Measurements from ENCODE around the gene RTN4IP1. TPM values are rescaled to one million over a fixed set of nuclear protein-coding genes. Genes with fewer than 3 reads are reported as not detected.

RTN4IP1 gene
- total RNA-seq, 2 donors from 2014 or later: 4.5 to 4.9 TPM

GRCh38 chr6:106538145-106538544 is 91.2 kb downstream of the RTN4IP1 start:
- H3K9me3 ChIP-seq: no peaks in the 10 kb centered on the region
- no peak for DNase-seq (ENCODE audit: low spot score)
- no peak overlapping the region for H3K4me3 ChIP-seq
- TF ChIP-seq POLR2AphosphoS5 (IDR thresholded peaks at IDR 0.05) (no peak), CTCF (IDR thresholded peaks at IDR 0.05) (no peak), POLR2A (IDR thresholded peaks at IDR 0.05) (no peak)
- H3K27ac ChIP-seq: no peak overlapping the region
- 35% methylated on average over 1 of the region's 1 CpG for WGBS
- no peaks in the 10 kb centered on the region for H3K4me1 ChIP-seq (replicated peaks)
- H3K36me3 ChIP-seq: no peaks in the 10 kb centered on the region
- intact Hi-C loops (cut with DNase I): no loop called here
- no peaks in the 10 kb centered on the region for H3K27me3 ChIP-seq (replicated peaks; ENCODE audit: insufficient read depth)

GRCh38 chr6:106537662-106538061 is 91.6 kb downstream of the RTN4IP1 start:
- WGBS: 70% methylated on average over 8 of the region's 8 CpGs
- Histone ChIP-seq H3K36me3 (no peaks in the 10 kb centered on the region), H3K27me3 (replicated peaks; ENCODE audit: insufficient read depth) (no peaks in the 10 kb centered on the region), H3K27ac (no peak overlapping the region), H3K9me3 (no peaks in the 10 kb centered on the region), H3K4me1 (replicated peaks) (no peaks in the 10 kb centered on the region), H3K4me3 (no peak overlapping the region)
- TF ChIP-seq POLR2A (IDR thresholded peaks at IDR 0.05) (no peak), POLR2AphosphoS5 (IDR thresholded peaks at IDR 0.05) (no peak), CTCF (IDR thresholded peaks at IDR 0.05) (no peak)
- DNase-seq (ENCODE audit: low spot score): no peak
- intact Hi-C loops (cut with DNase I): no loop called here

GRCh38 chr6:106536851-106537250 is 92.4 kb downstream of the RTN4IP1 start:
- Histone ChIP-seq H3K27ac (no peak overlapping the region), H3K27me3 (replicated peaks; ENCODE audit: insufficient read depth) (no peaks in the 10 kb centered on the region), H3K4me3 (no peak overlapping the region), H3K4me1 (replicated peaks) (no peaks in the 10 kb centered on the region), H3K36me3 (no peaks in the 10 kb centered on the region), H3K9me3 (no peaks in the 10 kb centered on the region)
- WGBS: 90% methylated on average over 2 of the region's 2 CpGs
- no peak for TF ChIP-seq POLR2A (IDR thresholded peaks at IDR 0.05)
- DNase-seq (ENCODE audit: low spot score): no peak
- intact Hi-C loops (cut with DNase I): no loop called here

- Histone ChIP-seq H3K36me3 (no peaks in the 10 kb centered on the region), H3K4me3 (no peak overlapping the region), H3K9me3 (no peaks in the 10 kb centered on the region), H3K27me3 (replicated peaks; ENCODE audit: insufficient read depth) (no peaks in the 10 kb centered on the region), H3K27ac (no peak overlapping the region), H3K4me1 (replicated peaks) (no peaks in the 10 kb centered on the region)
- no peak for DNase-seq (ENCODE audit: low spot score)
- intact Hi-C loops (cut with DNase I): no loop called here
- no peak for TF ChIP-seq POLR2AphosphoS5 (IDR thresholded peaks at IDR 0.05)
- no peak for TF ChIP-seq CTCF (IDR thresholded peaks at IDR 0.05)
- TF ChIP-seq POLR2A (IDR thresholded peaks at IDR 0.05): no peak
- 80% methylated on average over 1 of the region's 1 CpG for WGBS
Observed at GRCh38 chr6:106536357-106536756, 92.9 kb downstream of the RTN4IP1 start.

GRCh38 chr6:106535012-106535411 is 94.3 kb downstream of the RTN4IP1 start:
- H3K27me3 ChIP-seq (replicated peaks; ENCODE audit: insufficient read depth): no peaks in the 10 kb centered on the region
- intact Hi-C loops (cut with DNase I): no loop called here
- no peak overlapping the region for H3K4me3 ChIP-seq
- 89% methylated on average over 2 of the region's 2 CpGs for WGBS
- no peak for DNase-seq (ENCODE audit: low spot score)
- no peaks in the 10 kb centered on the region for H3K36me3 ChIP-seq
- H3K9me3 ChIP-seq: no peaks in the 10 kb centered on the region
- TF ChIP-seq POLR2AphosphoS5 (IDR thresholded peaks at IDR 0.05) (no peak), POLR2A (IDR thresholded peaks at IDR 0.05) (no peak), CTCF (IDR thresholded peaks at IDR 0.05) (no peak)
- H3K27ac ChIP-seq: no peak overlapping the region
- H3K4me1 ChIP-seq (replicated peaks): no peaks in the 10 kb centered on the region

Data from prostate gland (tissue), 2 donors.